GM21526 (cell line): ENCODE data around the gene CHAF1A.

ENCODE experiments used
- ATAC-seq: cut with Tn5 transposase; IDR thresholded peaks from one replicate; pipeline ENCODE4 v1.9.1; 2021; ENCODE audit warnings: moderate library complexity; ENCODE audit not compliant: unreplicated experiment, low FRiP score

The CHAF1A gene

GRCh38 chr19:4474514-4475022 is 72.1 kb downstream of the CHAF1A start:
- ATAC-seq, result no peak

- ATAC-seq, result no peak
Measured at GRCh38 chr19:4477034-4477801, 74.8 kb downstream of the CHAF1A start.

- no peak for ATAC-seq
Measured at GRCh38 chr19:4482721-4483364, 80.4 kb downstream of the CHAF1A start.

GRCh38 chr19:4483385-4483784 is 80.9 kb downstream of the CHAF1A start:
- no peak for ATAC-seq

GRCh38 chr19:4487572-4487971 is 85.1 kb downstream of the CHAF1A start:
- ATAC-seq, result no peak

GRCh38 chr19:4488496-4488895 is 86.1 kb downstream of the CHAF1A start:
- ATAC-seq, result no peak

GRCh38 chr19:4491446-4491845 is 89.0 kb downstream of the CHAF1A start:
- no peak for ATAC-seq

- no peak for ATAC-seq
Measured at GRCh38 chr19:4492337-4493103, 90.1 kb downstream of the CHAF1A start.
